ENCODE measurements around the gene ADAMTS19. TPM values are rescaled to one million over a fixed set of nuclear protein-coding genes. Genes with fewer than 3 reads are reported as not detected.
"Not testable (repeated sequence)": the region's sequence is repeated elsewhere in the genome, so short reads cannot be mapped to it uniquely, and the experiment has no call there.

The ADAMTS19 gene
- total and polyA plus RNA-seq, 7 experiments from 2014 or later: not detected

GRCh38 chr5:129637501-129637900, 177.4 kb downstream of the ADAMTS19 start:
- H3K4me1 ChIP-seq (ENCODE audit: control insufficient read depth in 2 of 2, insufficient read depth in 2 of 2, low read length in 2 of 2); H3K27ac Mint-ChIP-seq; H3K27ac ChIP-seq (ENCODE audit: low read depth, low read length); H3K36me3 ChIP-seq (ENCODE audit: control insufficient read depth in 2 of 3, insufficient read depth in 3 of 3, low read length in 3 of 3); ATAC-seq; H3K4me3 ChIP-seq (ENCODE audit: low read length); H3K27me3 Mint-ChIP-seq; H3K4me1 Mint-ChIP-seq; H3K4me3 Mint-ChIP-seq; H3K9me3 ChIP-seq (ENCODE audit: control insufficient read depth in 2 of 3, low read length in 3 of 3); H3K36me3 Mint-ChIP-seq; CTCF ChIA-PET; DNase-seq; POLR2A ChIA-PET; intact Hi-C loops (cut with micrococcal nuclease); H3K27me3 ChIP-seq (ENCODE audit: control insufficient read depth in 2 of 2, insufficient read depth in 2 of 2, low read length in 2 of 2): not testable (repeated sequence)
- peaks cover 0 to 26% (median 5%) of the 10 kb centered on the region in 11 donors for H3K9me3 Mint-ChIP-seq

GRCh38 chr5:129639331-129639730, 179.2 kb downstream of the ADAMTS19 start:
- intact Hi-C loops (cut with micrococcal nuclease): no loop called here
- Mint-ChIP-seq H3K4me3 (no peak overlapping the region), H3K27ac (no peak overlapping the region)

GRCh38 chr5:129652349-129653056, 192.4 kb downstream of the ADAMTS19 start:
- Histone ChIP-seq H3K27me3 (ENCODE audit: control insufficient read depth in 2 of 2, insufficient read depth in 2 of 2, low read length in 2 of 2) (no peaks in the 10 kb centered on the region), H3K9me3 (ENCODE audit: control insufficient read depth in 2 of 3, low read length in 3 of 3) (no peaks in the 10 kb centered on the region), H3K36me3 (ENCODE audit: control insufficient read depth in 2 of 3, insufficient read depth in 3 of 3, low read length in 3 of 3) (no peaks in the 10 kb centered on the region), H3K27ac (ENCODE audit: low read depth, low read length) (no peak overlapping the region), H3K4me1 (ENCODE audit: control insufficient read depth in 2 of 2, insufficient read depth in 2 of 2, low read length in 2 of 2) (no peaks in the 10 kb centered on the region), H3K4me3 (ENCODE audit: low read length) (no peak overlapping the region)
- Mint-ChIP-seq H3K27me3 (peaks cover 0 to 3% (median 0%) of the 10 kb centered on the region in 5 donors), H3K36me3 (no peaks in the 10 kb centered on the region), H3K27ac (no peak overlapping the region), H3K9me3 (peaks cover 0 to 6% (median 0%) of the 10 kb centered on the region in 11 donors), H3K4me3 (no peak overlapping the region), H3K4me1 (no peaks in the 10 kb centered on the region)
- ATAC-seq (no peak), DNase-seq (no peak)
- intact Hi-C loops (cut with micrococcal nuclease): no loop called here
- ChIA-PET POLR2A (no interaction called here), CTCF (no interaction called here)

More at GRCh38 chr5:129639331-129639730, 179.2 kb downstream of the ADAMTS19 start:
- peaks cover 0 to 11% (median 2%) of the 10 kb centered on the region in 11 donors for H3K9me3 Mint-ChIP-seq
- Histone ChIP-seq H3K4me3 (ENCODE audit: low read length) (no peak overlapping the region), H3K27me3 (ENCODE audit: control insufficient read depth in 2 of 2, insufficient read depth in 2 of 2, low read length in 2 of 2) (no peaks in the 10 kb centered on the region), H3K4me1 (ENCODE audit: control insufficient read depth in 2 of 2, insufficient read depth in 2 of 2, low read length in 2 of 2) (no peaks in the 10 kb centered on the region), H3K9me3 (ENCODE audit: control insufficient read depth in 2 of 3, low read length in 3 of 3) (no peaks in the 10 kb centered on the region), H3K36me3 (ENCODE audit: control insufficient read depth in 2 of 3, insufficient read depth in 3 of 3, low read length in 3 of 3) (no peaks in the 10 kb centered on the region), H3K27ac (ENCODE audit: low read depth, low read length) (no peak overlapping the region)
- H3K27me3 Mint-ChIP-seq: peaks cover 0 to 10% (median 0%) of the 10 kb centered on the region in 5 donors
- ChIA-PET POLR2A (no interaction called here), CTCF (no interaction called here)
- H3K4me1 Mint-ChIP-seq: no peaks in the 10 kb centered on the region
- no peak for DNase-seq
- no peaks in the 10 kb centered on the region for H3K36me3 Mint-ChIP-seq
- no peak for ATAC-seq

- Histone ChIP-seq H3K4me3 (ENCODE audit: low read length) (no peak overlapping the region), H3K4me1 (ENCODE audit: control insufficient read depth in 2 of 2, insufficient read depth in 2 of 2, low read length in 2 of 2) (no peaks in the 10 kb centered on the region), H3K9me3 (ENCODE audit: control insufficient read depth in 2 of 3, low read length in 3 of 3) (no peaks in the 10 kb centered on the region), H3K36me3 (ENCODE audit: control insufficient read depth in 2 of 3, insufficient read depth in 3 of 3, low read length in 3 of 3) (no peaks in the 10 kb centered on the region), H3K27ac (ENCODE audit: low read depth, low read length) (no peak overlapping the region), H3K27me3 (ENCODE audit: control insufficient read depth in 2 of 2, insufficient read depth in 2 of 2, low read length in 2 of 2) (no peaks in the 10 kb centered on the region)
- no peak overlapping the region for H3K4me3 Mint-ChIP-seq
- H3K27me3 Mint-ChIP-seq: peaks cover 0 to 3% (median 0%) of the 10 kb centered on the region in 5 donors
- H3K9me3 Mint-ChIP-seq: peaks cover 0 to 6% (median 0%) of the 10 kb centered on the region in 11 donors
- H3K27ac Mint-ChIP-seq: no peak overlapping the region
- H3K4me1 Mint-ChIP-seq: no peaks in the 10 kb centered on the region
- no peaks in the 10 kb centered on the region for H3K36me3 Mint-ChIP-seq
- no peak for DNase-seq
- ChIA-PET POLR2A (no interaction called here), CTCF (no interaction called here)
- ATAC-seq: no peak
- intact Hi-C loops (cut with micrococcal nuclease): no loop called here
Measured at GRCh38 chr5:129653057-129653375, 192.9 kb downstream of the ADAMTS19 start.

- no peaks in the 10 kb centered on the region for H3K27me3 ChIP-seq (ENCODE audit: control insufficient read depth in 2 of 2, insufficient read depth in 2 of 2, low read length in 2 of 2)
- no peaks in the 10 kb centered on the region for H3K4me1 ChIP-seq (ENCODE audit: control insufficient read depth in 2 of 2, insufficient read depth in 2 of 2, low read length in 2 of 2)
- intact Hi-C loops (cut with micrococcal nuclease): no loop called here
- Mint-ChIP-seq H3K36me3 (no peaks in the 10 kb centered on the region), H3K27me3 (peaks cover 0 to 3% (median 0%) of the 10 kb centered on the region in 5 donors), H3K27ac (no peak overlapping the region), H3K4me3 (no peak overlapping the region), H3K4me1 (no peaks in the 10 kb centered on the region), H3K9me3 (peaks cover 0 to 6% (median 0%) of the 10 kb centered on the region in 11 donors)
- CTCF ChIA-PET: no interaction called here
- POLR2A ChIA-PET: no interaction called here
- H3K4me3 ChIP-seq (ENCODE audit: low read length): no peak overlapping the region
- H3K27ac ChIP-seq (ENCODE audit: low read depth, low read length): no peak overlapping the region
- no peaks in the 10 kb centered on the region for H3K36me3 ChIP-seq (ENCODE audit: control insufficient read depth in 2 of 3, insufficient read depth in 3 of 3, low read length in 3 of 3)
- H3K9me3 ChIP-seq (ENCODE audit: control insufficient read depth in 2 of 3, low read length in 3 of 3): no peaks in the 10 kb centered on the region
- no peak for ATAC-seq
- DNase-seq: no peak
Measured at GRCh38 chr5:129653442-129653841, 193.3 kb downstream of the ADAMTS19 start.

- ChIA-PET CTCF (no interaction called here), POLR2A (no interaction called here)
- no peak for ATAC-seq
Measured at GRCh38 chr5:129656952-129657351, 196.9 kb downstream of the ADAMTS19 start.

GRCh38 chr5:129658801-129659200, 198.7 kb downstream of the ADAMTS19 start:
- Mint-ChIP-seq H3K9me3 (peaks cover 0 to 5% (median 0%) of the 10 kb centered on the region in 11 donors), H3K27me3 (peaks cover 0 to 8% (median 0%) of the 10 kb centered on the region in 5 donors), H3K36me3 (no peaks in the 10 kb centered on the region), H3K27ac (no peak overlapping the region), H3K4me3 (no peak overlapping the region), H3K4me1 (no peaks in the 10 kb centered on the region)
- Histone ChIP-seq H3K9me3 (ENCODE audit: control insufficient read depth in 2 of 3, low read length in 3 of 3) (no peaks in the 10 kb centered on the region), H3K27me3 (ENCODE audit: control insufficient read depth in 2 of 2, insufficient read depth in 2 of 2, low read length in 2 of 2) (no peaks in the 10 kb centered on the region), H3K27ac (ENCODE audit: low read depth, low read length) (no peak overlapping the region), H3K4me1 (ENCODE audit: control insufficient read depth in 2 of 2, insufficient read depth in 2 of 2, low read length in 2 of 2) (no peaks in the 10 kb centered on the region), H3K4me3 (ENCODE audit: low read length) (no peak overlapping the region), H3K36me3 (ENCODE audit: control insufficient read depth in 2 of 3, insufficient read depth in 3 of 3, low read length in 3 of 3) (no peaks in the 10 kb centered on the region)
- ChIA-PET POLR2A (no interaction called here), CTCF (no interaction called here)
- intact Hi-C loops (cut with micrococcal nuclease): no loop called here
- ATAC-seq (no peak), DNase-seq (no peak)

More at GRCh38 chr5:129656952-129657351, 196.9 kb downstream of the ADAMTS19 start:
- H3K4me3 Mint-ChIP-seq: no peak overlapping the region
- no peaks in the 10 kb centered on the region for H3K27me3 ChIP-seq (ENCODE audit: control insufficient read depth in 2 of 2, insufficient read depth in 2 of 2, low read length in 2 of 2)
- intact Hi-C loops (cut with micrococcal nuclease): no loop called here
- H3K27ac ChIP-seq (ENCODE audit: low read depth, low read length): no peak overlapping the region
- H3K4me1 Mint-ChIP-seq: no peaks in the 10 kb centered on the region
- no peak for DNase-seq
- peaks cover 0 to 5% (median 0%) of the 10 kb centered on the region in 11 donors for H3K9me3 Mint-ChIP-seq
- H3K27me3 Mint-ChIP-seq: no peaks in the 10 kb centered on the region
- H3K36me3 Mint-ChIP-seq: no peaks in the 10 kb centered on the region
- H3K4me1 ChIP-seq (ENCODE audit: control insufficient read depth in 2 of 2, insufficient read depth in 2 of 2, low read length in 2 of 2): no peaks in the 10 kb centered on the region
- H3K36me3 ChIP-seq (ENCODE audit: control insufficient read depth in 2 of 3, insufficient read depth in 3 of 3, low read length in 3 of 3): no peaks in the 10 kb centered on the region
- H3K27ac Mint-ChIP-seq: no peak overlapping the region
- H3K4me3 ChIP-seq (ENCODE audit: low read length): no peak overlapping the region
- H3K9me3 ChIP-seq (ENCODE audit: control insufficient read depth in 2 of 3, low read length in 3 of 3): no peaks in the 10 kb centered on the region

All from naive thymus-derived CD4-positive, alpha-beta T cell (primary cell).